Neural progenitor cell (in vitro differentiated cells): ENCODE data around the gene SND1. TPM values are rescaled to one million over a fixed set of nuclear protein-coding genes. Genes with fewer than 3 reads are reported as not detected.

ENCODE experiments used
- DNase-seq: peaks from one replicate; pipeline ENCODE4 v3.0.0-alpha.2; 2016; ENCODE audit warnings: low spot score
- H2AFZ ChIP-seq: fragments of 200-600 bp; sonication (generic); replicated peaks from 2 replicates; pipeline ENCODE4 v1.6.1; 2016; ENCODE audit warnings: antibody characterized with exemption
- H3F3A ChIP-seq: fragments of 200-600 bp; sonication (generic); 2 replicates; pipeline ENCODE4 v1.6.1; 2016; ENCODE audit warnings: antibody characterized with exemption, low read depth
- H3K27ac ChIP-seq: fragments of 200-600 bp; sonication (generic); 2 replicates; pipeline ENCODE4 v1.5.1; 2016; ENCODE audit warnings: mild to moderate bottlenecking
- H3K27me3 ChIP-seq: fragments of 200-600 bp; sonication (generic); 2 replicates; pipeline ENCODE4 v1.6.1; 2016; ENCODE audit warnings: mild to moderate bottlenecking, moderate library complexity
- H3K36me3 ChIP-seq: fragments of 200-600 bp; sonication (generic); 2 replicates; pipeline ENCODE4 v1.5.1; 2016
- H3K4me1 ChIP-seq: fragments of 200-600 bp; sonication (generic); 2 replicates; pipeline ENCODE4 v1.6.1; 2016; ENCODE audit warnings: mixed run types
- H3K4me2 ChIP-seq: fragments of 200-600 bp; sonication (generic); 2 replicates; pipeline ENCODE4 v1.6.1; 2016
- H3K4me3 ChIP-seq: fragments of 200-600 bp; sonication (generic); 2 replicates; pipeline ENCODE4 v1.5.1; 2016
- H3K79me2 ChIP-seq: fragments of 200-600 bp; sonication (generic); 2 replicates; pipeline ENCODE4 v1.6.1; 2016; ENCODE audit warnings: low read depth
- H3K9ac ChIP-seq: fragments of 200-600 bp; sonication (generic); 2 replicates; pipeline ENCODE4 v1.6.1; 2016
- H3K9me3 ChIP-seq: fragments of 200-600 bp; sonication (generic); 2 replicates; pipeline ENCODE4 v1.5.1; 2016; ENCODE audit warnings: low read depth
- H4K20me1 ChIP-seq: fragments of 200-600 bp; sonication (generic); 2 replicates; pipeline ENCODE4 v1.6.1; 2016; ENCODE audit warnings: low read depth
- H3K27ac Mint-ChIP-seq: 3 replicates; pipeline ENCODE4 v1.8.0; 2021; ENCODE audit warnings: mixed read lengths
- H3K27me3 Mint-ChIP-seq: 2 replicates; pipeline ENCODE4 v1.8.0; 2022; ENCODE audit warnings: low read depth, mild to moderate bottlenecking, inconsistent platforms, moderate library complexity, mixed read lengths; ENCODE audit not compliant: insufficient read depth
- H3K36me3 Mint-ChIP-seq: 3 replicates; pipeline ENCODE4 v1.8.0; 2021; ENCODE audit warnings: mixed read lengths
- H3K4me1 Mint-ChIP-seq: 3 replicates; pipeline ENCODE4 v1.8.0; 2021; ENCODE audit warnings: mixed read lengths
- H3K4me3 Mint-ChIP-seq: 3 replicates; pipeline ENCODE4 v1.8.0; 2021; ENCODE audit warnings: mild to moderate bottlenecking, moderate library complexity, mixed read lengths
- H3K9me3 Mint-ChIP-seq: 3 replicates; pipeline ENCODE4 v1.8.0; 2020; ENCODE audit warnings: mixed read lengths
- EZH2 ChIP-seq: fragments of 200-600 bp; sonication (generic); IDR thresholded peaks from 2 replicates; pipeline ENCODE4 v1.6.1; 2017; ENCODE audit warnings: antibody characterized with exemption, mild to moderate bottlenecking, moderate library complexity
- EZH2phosphoT487 ChIP-seq: fragments of 200-600 bp; sonication (generic); IDR thresholded peaks from 2 replicates; pipeline ENCODE4 v1.6.1; 2017; ENCODE audit warnings: antibody characterized with exemption
- total RNA-seq: library from RNA; depleted of rRNA; stranded (reverse); fragments of >200 nt; gene quantifications from 2 replicates; pipeline ENCODE4 v1.2.3, GENCODE V29; 2015; ENCODE audit warnings: low replicate concordance
- TF ChIP-seq, protein P1 (sequence below): fragments of 200-600 bp; sonication (generic); IDR thresholded peaks from 2 replicates; pipeline ENCODE4 v1.5.1; 2017; ENCODE audit warnings: antibody characterized with exemption, mild to moderate bottlenecking

SND1 gene
- total RNA-seq, 1 donor from 2014 or later, result 154 TPM

DNA sequence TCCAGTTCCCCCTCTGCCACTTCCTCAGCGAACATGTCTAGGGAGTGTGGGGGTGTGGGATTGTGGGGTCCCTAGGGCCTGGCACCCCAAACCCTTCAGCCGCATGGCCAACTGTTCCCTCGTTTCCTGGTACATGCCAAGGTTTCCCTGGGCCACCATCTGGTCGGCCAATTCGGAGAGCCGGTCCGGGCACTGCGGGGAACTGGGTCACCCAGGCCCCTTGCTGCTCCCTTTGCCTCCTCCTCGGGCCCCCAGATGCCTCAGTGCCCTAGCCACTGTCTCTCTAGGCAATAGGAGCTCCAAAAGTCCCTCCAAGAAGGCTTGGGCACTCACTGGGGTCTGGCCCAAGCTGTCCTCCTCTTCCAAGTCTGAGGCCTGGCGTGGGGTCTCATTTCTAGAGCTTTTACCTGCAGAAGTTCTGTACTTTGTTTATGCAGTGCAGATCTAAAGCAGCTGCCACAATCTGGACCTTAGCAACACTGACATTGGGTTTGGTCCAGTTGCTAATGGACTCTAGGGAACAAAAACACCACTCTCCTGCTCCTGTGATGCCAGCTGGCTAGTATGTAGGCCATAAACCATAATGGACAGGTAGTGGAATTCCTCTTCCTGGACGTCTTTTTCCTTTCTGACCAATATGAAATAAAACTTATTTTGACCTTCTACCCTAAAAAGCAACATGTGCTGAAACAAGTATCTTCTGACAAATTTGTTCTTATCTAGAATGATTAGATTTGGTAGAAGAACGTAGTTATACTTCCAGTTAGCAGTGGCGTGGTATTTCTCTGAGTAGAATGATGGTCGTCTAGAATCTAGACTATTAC is 206.3 kb downstream of the SND1 start:
- H3K36me3 Mint-ChIP-seq, result peaks cover 3% of the 10 kb centered on the region
- Histone ChIP-seq H3K4me1 (peaks cover 12% of the 10 kb centered on the region), H3F3A (no peaks in the 10 kb centered on the region), H2AFZ (no peak overlapping the region), H3K9ac (no peak overlapping the region), H3K4me2 (no peak overlapping the region), H3K36me3 (no peaks in the 10 kb centered on the region), H3K4me3 (no peak overlapping the region), H3K27me3 (no peaks in the 10 kb centered on the region), H3K27ac (no peak overlapping the region), H4K20me1 (no peaks in the 10 kb centered on the region), H3K79me2 (no peaks in the 10 kb centered on the region), H3K9me3 (no peaks in the 10 kb centered on the region)
- H3K4me3 Mint-ChIP-seq, result no peak overlapping the region
- TF ChIP-seq EZH2phosphoT487, result no peak
- TF ChIP-seq EZH2, result no peak
- H3K27ac Mint-ChIP-seq, result no peak overlapping the region
- no peaks in the 10 kb centered on the region for H3K27me3 Mint-ChIP-seq
- no peaks in the 10 kb centered on the region for H3K9me3 Mint-ChIP-seq
- no peak for DNase-seq
- H3K4me1 Mint-ChIP-seq, result peaks cover 9% of the 10 kb centered on the region

GRCh38 chr7:127858915-127859189 is 206.9 kb downstream of the SND1 start:
- H4K20me1 ChIP-seq, result no peaks in the 10 kb centered on the region
- no peaks in the 10 kb centered on the region for H3F3A ChIP-seq
- Mint-ChIP-seq H3K27me3 (no peaks in the 10 kb centered on the region), H3K36me3 (peaks cover 3% of the 10 kb centered on the region), H3K27ac (no peak overlapping the region), H3K4me3 (no peak overlapping the region), H3K9me3 (no peaks in the 10 kb centered on the region), H3K4me1 (peaks cover 9% of the 10 kb centered on the region)
- H3K27ac ChIP-seq, result no peak overlapping the region
- H3K4me2 ChIP-seq, result no peak overlapping the region
- no peak overlapping the region for H2AFZ ChIP-seq
- no peak overlapping the region for H3K4me3 ChIP-seq
- H3K4me1 ChIP-seq, result peaks cover 12% of the 10 kb centered on the region
- H3K9ac ChIP-seq, result no peak overlapping the region
- no peaks in the 10 kb centered on the region for H3K79me2 ChIP-seq
- no peaks in the 10 kb centered on the region for H3K36me3 ChIP-seq
- H3K27me3 ChIP-seq, result no peaks in the 10 kb centered on the region
- TF ChIP-seq EZH2phosphoT487 (no peak), EZH2 (no peak)
- TF ChIP-seq, protein P1, sequence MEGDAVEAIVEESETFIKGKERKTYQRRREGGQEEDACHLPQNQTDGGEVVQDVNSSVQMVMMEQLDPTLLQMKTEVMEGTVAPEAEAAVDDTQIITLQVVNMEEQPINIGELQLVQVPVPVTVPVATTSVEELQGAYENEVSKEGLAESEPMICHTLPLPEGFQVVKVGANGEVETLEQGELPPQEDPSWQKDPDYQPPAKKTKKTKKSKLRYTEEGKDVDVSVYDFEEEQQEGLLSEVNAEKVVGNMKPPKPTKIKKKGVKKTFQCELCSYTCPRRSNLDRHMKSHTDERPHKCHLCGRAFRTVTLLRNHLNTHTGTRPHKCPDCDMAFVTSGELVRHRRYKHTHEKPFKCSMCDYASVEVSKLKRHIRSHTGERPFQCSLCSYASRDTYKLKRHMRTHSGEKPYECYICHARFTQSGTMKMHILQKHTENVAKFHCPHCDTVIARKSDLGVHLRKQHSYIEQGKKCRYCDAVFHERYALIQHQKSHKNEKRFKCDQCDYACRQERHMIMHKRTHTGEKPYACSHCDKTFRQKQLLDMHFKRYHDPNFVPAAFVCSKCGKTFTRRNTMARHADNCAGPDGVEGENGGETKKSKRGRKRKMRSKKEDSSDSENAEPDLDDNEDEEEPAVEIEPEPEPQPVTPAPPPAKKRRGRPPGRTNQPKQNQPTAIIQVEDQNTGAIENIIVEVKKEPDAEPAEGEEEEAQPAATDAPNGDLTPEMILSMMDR, result no peak
- H3K9me3 ChIP-seq, result no peaks in the 10 kb centered on the region
- DNase-seq, result no peak

DNA sequence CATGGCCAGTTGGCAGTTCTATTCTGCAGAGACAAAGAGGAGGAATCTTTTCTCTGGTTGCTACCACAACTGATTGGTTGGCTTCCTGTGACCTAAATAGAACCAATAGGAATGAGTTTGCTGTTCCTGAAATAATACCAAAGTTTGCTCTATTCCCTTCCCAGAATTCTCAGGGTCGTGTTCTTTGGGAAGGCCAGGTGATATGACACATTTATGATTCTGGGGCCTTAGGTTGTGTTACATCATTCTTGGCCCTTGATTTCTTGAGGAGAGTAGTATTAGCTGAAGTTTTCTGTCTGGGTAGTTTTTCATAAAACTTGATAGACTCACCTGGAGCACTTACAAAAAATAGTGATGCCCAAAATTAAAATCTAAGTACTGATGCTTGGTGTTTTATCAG is 207.3 kb downstream of the SND1 start:
- Histone ChIP-seq H3K4me1 (peaks cover 12% of the 10 kb centered on the region), H3K9me3 (no peaks in the 10 kb centered on the region), H3K27ac (no peak overlapping the region), H3F3A (no peaks in the 10 kb centered on the region), H4K20me1 (no peaks in the 10 kb centered on the region), H3K4me2 (no peak overlapping the region), H3K27me3 (no peaks in the 10 kb centered on the region), H3K36me3 (no peaks in the 10 kb centered on the region), H2AFZ (no peak overlapping the region), H3K9ac (no peak overlapping the region), H3K79me2 (no peaks in the 10 kb centered on the region), H3K4me3 (no peak overlapping the region)
- Mint-ChIP-seq H3K27ac (no peak overlapping the region), H3K4me3 (no peak overlapping the region), H3K4me1 (peaks cover 9% of the 10 kb centered on the region), H3K36me3 (peaks cover 3% of the 10 kb centered on the region), H3K27me3 (no peaks in the 10 kb centered on the region), H3K9me3 (no peaks in the 10 kb centered on the region)
- TF ChIP-seq, protein P1, result no peak
- no peak for TF ChIP-seq EZH2phosphoT487
- no peak for TF ChIP-seq EZH2
- no peak for DNase-seq

DNA sequence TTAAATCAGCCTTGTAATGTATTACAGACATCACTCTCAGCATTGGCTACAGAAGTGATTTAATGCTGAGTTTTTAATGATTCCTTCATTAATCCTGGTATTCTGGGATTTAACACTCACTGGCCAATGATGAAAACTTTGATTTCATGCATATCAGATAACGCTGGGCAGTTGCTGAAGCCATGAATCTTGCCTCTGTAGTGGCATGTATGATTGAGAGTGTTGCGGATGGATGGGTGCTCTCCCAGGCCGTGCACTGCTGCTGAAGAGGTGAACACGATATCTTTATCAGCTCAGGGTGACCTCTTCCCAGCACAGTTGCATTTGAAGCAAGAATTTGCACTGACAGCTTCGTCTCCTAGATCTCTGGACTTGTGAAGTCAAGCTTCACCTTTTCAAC is 210.5 kb downstream of the SND1 start:
- no peak overlapping the region for H2AFZ ChIP-seq
- no peaks in the 10 kb centered on the region for H3K36me3 ChIP-seq
- no peak overlapping the region for H3K9ac ChIP-seq
- no peak overlapping the region for H3K27ac ChIP-seq
- Mint-ChIP-seq H3K9me3 (no peaks in the 10 kb centered on the region), H3K4me1 (peaks cover 7% of the 10 kb centered on the region), H3K27me3 (no peaks in the 10 kb centered on the region), H3K27ac (no peak overlapping the region), H3K36me3 (peaks cover 3% of the 10 kb centered on the region), H3K4me3 (no peak overlapping the region)
- no peak for DNase-seq
- H4K20me1 ChIP-seq, result no peaks in the 10 kb centered on the region
- TF ChIP-seq EZH2phosphoT487 (no peak), EZH2 (no peak)
- TF ChIP-seq, protein P1, result no peak
- no peak overlapping the region for H3K4me2 ChIP-seq
- no peaks in the 10 kb centered on the region for H3K27me3 ChIP-seq
- H3K79me2 ChIP-seq, result no peaks in the 10 kb centered on the region
- no peaks in the 10 kb centered on the region for H3F3A ChIP-seq
- H3K9me3 ChIP-seq, result no peaks in the 10 kb centered on the region
- no peak overlapping the region for H3K4me3 ChIP-seq
- peaks cover 13% of the 10 kb centered on the region for H3K4me1 ChIP-seq
